Measurements from ENCODE around the gene EFHD2.

DNA sequence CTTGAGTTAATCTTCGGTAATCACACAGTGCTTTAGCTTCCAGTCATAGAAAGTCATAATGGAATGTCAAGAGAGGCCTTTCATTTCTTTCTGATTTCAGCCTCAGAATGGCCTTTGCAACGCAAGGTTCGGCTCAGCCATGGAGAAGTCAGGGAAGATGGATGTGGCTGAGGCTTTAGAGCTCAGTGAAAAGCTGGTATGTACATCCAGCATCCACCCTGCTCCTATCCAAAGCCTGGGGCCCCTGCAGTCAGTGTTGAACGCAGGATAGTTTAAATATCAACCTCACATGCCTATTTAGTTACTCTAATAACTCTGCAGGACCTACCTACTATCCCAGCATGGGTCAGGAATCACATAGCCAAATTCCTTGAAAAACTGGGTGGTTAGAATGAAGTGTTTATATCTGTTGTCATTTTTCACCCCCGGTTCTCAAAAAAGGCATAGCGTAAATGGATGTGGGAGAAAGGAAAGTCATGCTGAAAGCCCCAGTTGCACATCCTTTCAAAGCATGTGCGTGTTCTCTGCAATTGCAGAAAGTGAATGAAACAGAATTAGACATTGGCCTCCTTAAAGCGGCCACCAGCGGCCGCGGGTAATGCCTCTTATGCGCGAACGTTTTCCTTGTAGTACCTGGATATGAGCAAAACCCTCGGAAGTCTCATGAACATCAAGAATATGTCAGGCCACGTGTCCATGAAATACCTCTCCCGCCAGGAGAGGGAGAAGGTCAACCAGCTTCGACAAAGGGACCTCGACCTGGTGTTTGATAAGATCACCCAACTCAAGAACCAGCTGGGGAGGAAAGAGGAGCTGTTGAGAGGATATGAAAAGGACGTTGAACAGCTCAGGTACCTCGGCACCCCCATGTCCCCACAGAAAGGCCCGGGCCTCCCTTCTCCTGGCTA is 28.8 kb upstream of the EFHD2 start:
- TF ChIP-seq CTCF (IDR thresholded peaks at IDR 0.05), result no peak
- TF ChIP-seq POLR2A (IDR thresholded peaks at IDR 0.05), result no peak
